HG03196 (cell line): Measurements from ENCODE around the gene FGF12.

Source experiments
- ATAC-seq: cut with Tn5 transposase; IDR thresholded peaks from one replicate; pipeline ENCODE4 v1.9.1; 2021; ENCODE audit not compliant: unreplicated experiment

FGF12 gene

GRCh38 chr3:192212335-192212734 lies 515.0 kb downstream of the FGF12 start:
- ATAC-seq, result no peak

- no peak for ATAC-seq
Observed at GRCh38 chr3:192207651-192208050, 519.7 kb downstream of the FGF12 start.

- ATAC-seq, result no peak
Observed at GRCh38 chr3:192207239-192207638, 520.1 kb downstream of the FGF12 start.

- no peak for ATAC-seq
Observed at GRCh38 chr3:192194085-192194484, 533.3 kb downstream of the FGF12 start.

- ATAC-seq, result peak; percentile 79
Observed at GRCh38 chr3:192188218-192188835, 539.0 kb downstream of the FGF12 start.

GRCh38 chr3:192187485-192188051 lies 539.8 kb downstream of the FGF12 start:
- ATAC-seq, result no peak

- no peak for ATAC-seq
Observed at GRCh38 chr3:192186498-192186897, 540.8 kb downstream of the FGF12 start.

GRCh38 chr3:192186045-192186444 lies 541.3 kb downstream of the FGF12 start:
- no peak for ATAC-seq

GRCh38 chr3:192183109-192183508 lies 544.2 kb downstream of the FGF12 start:
- ATAC-seq, result no peak

GRCh38 chr3:192181151-192181550 lies 546.2 kb downstream of the FGF12 start:
- ATAC-seq, result no peak

GRCh38 chr3:192177383-192177782 lies 550.0 kb downstream of the FGF12 start:
- ATAC-seq, result no peak

- no peak for ATAC-seq
Observed at GRCh38 chr3:192174283-192174682, 553.1 kb downstream of the FGF12 start.

- ATAC-seq, result no peak
Observed at GRCh38 chr3:192171213-192171612, 556.1 kb downstream of the FGF12 start.

- ATAC-seq, result no peak
Observed at GRCh38 chr3:192170659-192171058, 556.7 kb downstream of the FGF12 start.

- ATAC-seq, result no peak
Observed at GRCh38 chr3:192170031-192170430, 557.3 kb downstream of the FGF12 start.

GRCh38 chr3:192169332-192169915 lies 557.9 kb downstream of the FGF12 start:
- ATAC-seq, result no peak

- no peak for ATAC-seq
Observed at GRCh38 chr3:192168202-192168601, 559.1 kb downstream of the FGF12 start.

- ATAC-seq, result no peak
Observed at GRCh38 chr3:192165552-192165951, 561.8 kb downstream of the FGF12 start.

GRCh38 chr3:192161661-192162060 lies 565.7 kb downstream of the FGF12 start:
- no peak for ATAC-seq

- no peak for ATAC-seq
Observed at GRCh38 chr3:192156382-192156781, 571.0 kb downstream of the FGF12 start.

- no peak for ATAC-seq
Observed at GRCh38 chr3:192155194-192155593, 572.1 kb downstream of the FGF12 start.

GRCh38 chr3:192133271-192133670 lies 594.1 kb downstream of the FGF12 start:
- no peak for ATAC-seq
